Fibroblast of lung (primary cell): Measurements from ENCODE around the gene TANGO2.

Experiments used
- EZH2 ChIP-seq: IDR thresholded peaks from 2 replicates; pipeline ENCODE4 v1.5.1; 2012; ENCODE audit warnings: low read length, control low read depth, mild to moderate bottlenecking; ENCODE audit errors: missing control alignments
- TF ChIP-seq, protein P1 (sequence below), 2 donors: IDR thresholded peaks in 1 of 2; conservative IDR thresholded peaks in 1 of 2; 1 replicate in 1 of 2; 2 replicates in 1 of 2; pipeline ENCODE4 v1.5.1; 2011 to 2012; ENCODE audit warnings: low read length in 2 of 2, control low read depth in 1 of 2, inconsistent platforms in 1 of 2, low read depth in 1 of 2, mild to moderate bottlenecking in 1 of 2

- TF ChIP-seq, protein P1, sequence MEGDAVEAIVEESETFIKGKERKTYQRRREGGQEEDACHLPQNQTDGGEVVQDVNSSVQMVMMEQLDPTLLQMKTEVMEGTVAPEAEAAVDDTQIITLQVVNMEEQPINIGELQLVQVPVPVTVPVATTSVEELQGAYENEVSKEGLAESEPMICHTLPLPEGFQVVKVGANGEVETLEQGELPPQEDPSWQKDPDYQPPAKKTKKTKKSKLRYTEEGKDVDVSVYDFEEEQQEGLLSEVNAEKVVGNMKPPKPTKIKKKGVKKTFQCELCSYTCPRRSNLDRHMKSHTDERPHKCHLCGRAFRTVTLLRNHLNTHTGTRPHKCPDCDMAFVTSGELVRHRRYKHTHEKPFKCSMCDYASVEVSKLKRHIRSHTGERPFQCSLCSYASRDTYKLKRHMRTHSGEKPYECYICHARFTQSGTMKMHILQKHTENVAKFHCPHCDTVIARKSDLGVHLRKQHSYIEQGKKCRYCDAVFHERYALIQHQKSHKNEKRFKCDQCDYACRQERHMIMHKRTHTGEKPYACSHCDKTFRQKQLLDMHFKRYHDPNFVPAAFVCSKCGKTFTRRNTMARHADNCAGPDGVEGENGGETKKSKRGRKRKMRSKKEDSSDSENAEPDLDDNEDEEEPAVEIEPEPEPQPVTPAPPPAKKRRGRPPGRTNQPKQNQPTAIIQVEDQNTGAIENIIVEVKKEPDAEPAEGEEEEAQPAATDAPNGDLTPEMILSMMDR (conservative IDR thresholded peaks at IDR 0.05 in 1 of 2, IDR thresholded peaks at IDR 0.05 in 1 of 2; ENCODE audit: low read depth in 1 of 2, low read length in 2 of 2): no peak
- TF ChIP-seq EZH2: no peak
These were observed 11.2 kb upstream of the TANGO2 start for GRCh38 chr22:20009582-20010306.
